ENCODE results near the gene GLTP.

GRCh38 chr12:109885616-109886015, 5.3 kb upstream of the GLTP start:
- TF ChIP-seq EZH2 (IDR thresholded peaks at IDR 0.05; ENCODE audit: insufficient read depth, poor library complexity, severe bottlenecking) (no peak), EZH2phosphoT487 (IDR thresholded peaks at IDR 0.05; ENCODE audit: insufficient read depth, low read depth) (no peak)
